Middle frontal gyrus (tissue), 1 donor: ENCODE measurements around the gene CLEC7A.

Experiments
- DNase-seq: peaks from one replicate; pipeline ENCODE4 v3.0.0-alpha.2; 2015; ENCODE audit warnings: low spot score; ENCODE audit errors: extremely low spot score

The CLEC7A gene

DNA sequence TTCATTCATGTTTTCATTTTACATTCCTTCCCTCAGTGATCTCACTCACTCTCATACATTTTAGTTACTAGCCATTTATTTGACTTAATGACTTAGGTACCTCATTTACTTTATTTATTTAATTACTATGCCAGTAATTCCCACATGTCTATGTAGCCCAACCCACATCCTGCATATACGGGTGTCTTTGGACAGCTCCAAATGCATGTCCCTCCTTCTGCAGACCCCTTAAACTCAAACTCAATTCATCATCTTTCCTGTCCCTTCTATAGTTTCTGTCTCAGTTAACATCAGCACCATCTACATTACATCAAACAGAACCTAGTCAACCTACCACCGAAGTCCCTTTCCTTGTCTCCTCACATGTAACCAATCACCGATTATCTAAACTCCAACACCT, 34.0 kb downstream of the CLEC7A start:
- no peak for DNase-seq

DNA sequence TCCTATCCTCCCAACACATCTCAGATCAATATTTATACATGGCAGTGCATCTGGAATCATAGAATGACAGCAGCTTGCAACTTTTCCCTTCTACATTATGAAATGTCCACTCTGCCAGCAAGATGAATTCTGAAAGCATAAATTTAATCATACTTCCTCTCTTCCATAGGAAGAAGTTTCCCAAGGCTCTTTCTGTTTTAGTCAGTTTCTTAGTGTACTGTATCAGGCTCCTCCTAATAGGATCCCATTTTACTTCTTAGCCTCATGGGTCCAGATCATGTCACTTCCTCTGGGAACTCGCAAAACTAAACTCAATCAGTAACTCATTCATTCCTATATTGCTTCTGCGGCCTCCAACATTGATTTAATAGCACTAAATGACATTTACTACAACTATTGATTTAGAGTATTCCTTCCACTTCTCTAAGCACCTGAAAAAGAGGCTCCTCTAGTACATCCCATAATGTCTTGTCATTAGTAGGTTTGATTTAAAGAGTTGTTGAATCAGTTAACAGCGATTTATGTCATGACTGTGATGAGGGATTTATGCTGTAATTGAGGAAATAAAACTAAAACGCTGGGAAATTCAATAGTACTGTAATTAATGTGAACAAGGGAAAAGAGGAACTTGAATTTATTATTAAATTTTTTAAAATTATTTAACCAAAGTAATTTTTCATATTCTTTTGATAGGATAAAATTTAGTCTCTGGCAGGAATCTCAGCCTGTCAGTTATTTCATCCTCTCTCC, 35.2 kb downstream of the CLEC7A start:
- no peak for DNase-seq

DNA sequence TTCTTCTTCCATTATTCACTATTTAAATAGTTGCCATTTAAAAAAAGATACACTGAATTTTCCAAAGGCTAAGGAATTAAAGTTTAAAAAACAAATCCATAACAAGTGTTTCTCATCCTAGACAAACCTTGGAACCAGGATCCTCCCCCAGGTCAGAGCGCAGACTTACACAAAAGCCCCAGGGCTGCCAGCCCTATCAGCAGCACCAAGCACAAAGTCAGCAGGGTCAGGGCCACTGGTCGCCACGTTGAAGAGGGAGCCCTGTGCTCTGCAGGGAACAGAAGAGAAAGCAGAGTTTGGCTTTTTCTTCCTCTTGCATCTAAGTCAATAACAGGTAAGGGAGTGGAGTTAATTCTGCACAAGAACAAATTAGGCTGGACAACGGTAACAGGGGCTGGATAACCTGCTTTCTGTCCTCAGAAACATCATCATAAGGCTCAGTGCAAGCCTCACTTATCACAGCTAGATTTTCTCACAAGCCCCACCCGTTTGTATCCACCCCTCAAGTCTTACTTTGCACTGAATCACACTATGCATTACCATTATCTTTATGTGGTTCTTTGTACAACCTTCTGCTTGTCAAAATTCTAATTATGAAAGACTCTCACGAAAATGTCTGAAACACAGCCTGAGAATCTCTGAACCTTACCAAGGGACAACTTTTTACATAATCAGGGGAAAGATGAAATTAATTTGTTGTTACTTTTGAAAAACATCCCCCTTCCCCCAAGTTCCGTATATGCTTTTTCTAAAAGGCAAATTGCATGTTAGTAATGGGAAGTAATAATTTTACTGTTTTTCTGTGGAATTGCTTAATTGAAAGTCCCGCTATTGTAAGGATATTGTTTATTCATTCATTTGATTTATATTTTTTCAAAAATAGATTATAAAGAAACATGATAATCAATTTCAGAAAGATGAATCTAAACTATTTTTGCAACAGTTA, 40.8 kb downstream of the CLEC7A start:
- DNase-seq: no peak

DNA sequence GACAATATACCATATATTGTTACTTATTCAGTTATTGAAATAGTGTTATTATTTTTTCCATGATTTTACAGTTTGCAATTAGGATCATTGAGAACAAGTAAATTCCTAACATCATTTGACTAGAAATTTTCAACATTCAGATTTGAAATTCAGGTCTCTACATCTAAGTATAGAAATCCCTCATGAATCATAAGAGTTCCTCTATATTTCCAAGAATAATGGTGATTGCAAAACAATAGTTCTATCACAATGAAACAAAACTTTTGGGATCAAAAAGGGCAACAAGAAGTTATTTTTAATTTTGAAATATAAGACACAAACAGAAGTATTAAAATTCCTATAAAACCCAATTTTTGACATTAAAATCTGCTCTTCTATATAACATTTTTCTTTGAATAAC, 42.0 kb downstream of the CLEC7A start:
- no peak for DNase-seq

DNA sequence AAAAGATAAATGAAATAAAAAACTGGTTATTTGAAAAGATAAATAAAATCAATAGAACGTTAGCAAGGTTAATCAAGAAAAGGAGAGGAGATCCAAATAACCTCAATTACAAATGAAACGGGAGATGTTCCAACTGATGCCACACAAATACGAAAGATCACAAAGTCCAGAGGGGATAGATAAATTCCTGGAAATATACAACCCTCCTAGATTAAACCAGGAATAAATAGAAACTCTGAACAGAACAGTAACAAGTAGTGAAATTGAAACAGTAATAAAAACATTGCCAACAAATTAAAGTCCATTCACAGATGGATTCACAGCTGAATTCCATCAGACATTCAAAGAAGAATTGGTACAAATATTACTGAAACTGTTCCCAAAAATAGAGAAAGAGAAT, 43.6 kb downstream of the CLEC7A start:
- DNase-seq: no peak

DNA sequence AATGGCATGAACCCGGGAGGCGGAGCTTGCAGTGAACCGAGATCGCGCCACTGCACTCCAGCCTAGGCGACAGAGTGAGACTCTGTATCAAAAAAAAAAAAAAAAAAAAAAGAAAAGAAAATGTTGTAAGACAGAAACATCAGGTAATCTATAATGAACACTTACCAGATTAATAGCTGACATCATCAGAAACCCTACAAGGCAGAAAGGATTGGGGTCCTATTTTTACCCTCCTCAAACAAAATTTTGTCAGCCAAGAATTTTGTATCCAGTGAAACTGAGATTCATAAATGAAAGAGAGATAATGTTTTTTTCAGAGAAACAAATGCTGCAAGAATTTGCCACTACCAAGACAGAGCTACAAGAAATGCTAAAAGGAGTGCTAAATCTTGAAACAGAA, 45.3 kb downstream of the CLEC7A start:
- DNase-seq: no peak

DNA sequence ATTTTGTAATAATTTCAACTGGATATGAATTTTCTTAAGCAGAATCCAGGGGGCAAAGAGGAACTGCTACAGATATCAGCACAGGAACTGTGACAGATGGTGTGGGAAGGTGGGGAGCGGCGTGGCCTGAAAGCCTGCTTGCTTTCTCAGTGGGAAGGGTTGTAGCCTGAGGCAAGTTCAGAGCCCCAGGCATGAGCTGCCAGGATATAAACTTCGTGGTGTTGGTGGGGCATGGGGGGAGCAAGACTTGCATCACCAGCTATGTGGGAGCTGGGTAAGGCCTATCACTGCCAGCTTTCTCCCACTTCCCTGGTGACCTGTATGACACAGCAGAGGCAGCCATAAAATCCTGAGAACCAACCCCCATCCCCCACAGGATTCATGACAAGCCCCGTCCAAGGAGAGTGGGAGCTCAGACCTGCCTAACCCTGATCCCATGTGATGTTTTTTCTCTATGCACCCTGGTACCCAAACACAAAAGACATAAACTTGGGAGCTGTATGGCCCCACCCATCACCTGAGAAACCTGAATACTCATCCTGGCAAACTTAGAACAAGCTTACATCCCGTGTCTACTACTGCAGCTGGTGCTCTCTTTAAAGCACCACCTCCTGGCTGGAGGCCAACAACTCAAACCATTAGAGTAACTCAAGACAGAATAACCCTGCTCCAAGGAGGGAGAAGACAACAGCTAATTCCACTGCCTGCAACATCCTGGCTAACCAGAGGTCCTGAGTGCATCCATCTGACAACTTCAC, 47.7 kb downstream of the CLEC7A start:
- DNase-seq: no peak

DNA sequence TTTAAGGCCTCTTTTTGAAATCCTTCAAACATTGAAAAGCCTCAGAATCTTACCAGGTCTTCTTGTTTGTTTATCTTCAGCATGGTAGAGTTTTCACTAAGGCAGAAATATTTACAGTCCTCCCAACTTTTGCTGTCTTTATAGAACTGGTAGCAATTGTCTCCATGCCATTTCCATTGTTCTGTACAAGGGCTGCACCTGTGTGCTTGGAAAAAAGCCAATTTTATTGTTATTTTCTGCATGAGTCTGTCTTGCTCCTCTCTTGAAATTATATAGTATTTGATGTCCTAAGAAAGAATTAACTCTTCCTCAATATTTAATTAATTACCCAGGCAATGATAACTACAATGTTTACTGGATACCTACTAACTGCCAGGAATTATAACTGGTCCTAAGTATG, 54.5 kb downstream of the CLEC7A start:
- DNase-seq: no peak

DNA sequence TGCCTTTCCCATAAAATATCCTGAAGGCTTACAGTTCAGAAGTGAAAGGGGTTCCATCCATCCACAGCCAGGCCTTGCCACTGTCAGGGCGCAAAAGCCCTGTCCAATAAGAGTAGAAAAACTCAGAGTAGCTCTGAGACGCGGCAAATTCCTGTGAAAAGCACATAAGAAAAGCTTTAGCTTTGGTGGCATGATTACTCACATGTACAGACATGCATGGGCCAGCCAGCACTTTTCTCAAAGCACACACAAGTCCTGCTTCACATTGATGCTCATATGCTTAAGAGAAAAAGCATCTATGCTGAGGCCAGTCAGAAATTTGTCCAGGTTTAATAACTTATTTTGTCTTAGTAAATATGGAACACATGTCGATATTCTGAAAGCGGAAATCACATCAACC, 56.7 kb downstream of the CLEC7A start:
- no peak for DNase-seq

DNA sequence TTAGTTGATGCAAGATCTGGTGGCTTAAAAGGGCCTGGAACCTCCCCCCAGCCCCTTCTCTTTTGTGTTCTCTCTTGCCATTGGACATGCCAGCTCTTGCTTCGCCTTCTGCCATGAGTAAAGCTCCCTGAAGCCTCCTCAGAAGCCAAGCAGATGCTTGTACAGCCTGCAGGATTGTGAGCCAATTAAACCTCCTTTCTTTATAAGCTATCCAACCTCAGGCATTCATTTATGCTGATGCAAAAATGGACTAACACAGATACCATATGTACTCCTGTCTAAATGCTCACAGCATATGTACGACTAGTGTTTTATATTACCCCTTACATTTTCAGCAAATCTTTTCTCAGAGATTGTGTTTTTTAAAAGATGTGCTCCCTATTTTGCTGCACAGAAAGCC, 57.9 kb downstream of the CLEC7A start:
- DNase-seq: no peak

DNA sequence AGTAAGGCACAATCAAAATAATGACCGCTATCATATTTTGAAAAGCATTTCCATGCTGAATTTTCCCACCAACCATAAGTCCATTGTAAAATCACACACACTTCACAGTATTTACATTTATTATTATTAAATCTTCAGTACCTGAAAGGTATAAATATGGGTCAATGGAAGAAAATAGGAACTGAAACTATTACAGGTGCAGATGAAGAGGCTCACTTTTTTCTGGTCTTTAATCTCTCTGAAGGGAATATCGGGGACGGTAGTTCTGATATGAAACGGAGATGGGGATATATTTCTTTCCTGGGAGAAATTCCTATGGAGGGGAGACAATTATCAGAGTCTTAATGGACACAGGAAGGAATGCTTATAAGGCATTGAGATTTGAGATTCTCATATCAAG, 59.6 kb downstream of the CLEC7A start:
- DNase-seq: no peak

DNA sequence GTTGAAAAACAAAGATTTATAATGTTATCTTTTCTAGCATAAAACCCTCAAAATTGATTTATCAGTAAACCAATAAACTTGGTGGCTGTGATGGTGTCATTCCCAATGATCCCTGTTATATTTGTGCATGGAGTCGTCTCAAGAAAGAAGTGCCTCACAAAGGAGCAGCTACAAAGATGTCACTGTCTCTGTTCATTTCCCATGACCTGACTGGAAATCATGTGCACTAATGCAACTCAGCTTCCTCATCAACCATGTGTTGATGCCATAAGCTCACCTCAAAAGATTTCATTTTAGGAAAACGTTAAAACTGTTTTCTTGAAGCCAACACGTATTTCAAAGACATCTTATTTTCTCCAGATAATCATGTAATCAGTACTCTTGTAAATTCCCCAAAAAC, 60.0 kb downstream of the CLEC7A start:
- no peak for DNase-seq

DNA sequence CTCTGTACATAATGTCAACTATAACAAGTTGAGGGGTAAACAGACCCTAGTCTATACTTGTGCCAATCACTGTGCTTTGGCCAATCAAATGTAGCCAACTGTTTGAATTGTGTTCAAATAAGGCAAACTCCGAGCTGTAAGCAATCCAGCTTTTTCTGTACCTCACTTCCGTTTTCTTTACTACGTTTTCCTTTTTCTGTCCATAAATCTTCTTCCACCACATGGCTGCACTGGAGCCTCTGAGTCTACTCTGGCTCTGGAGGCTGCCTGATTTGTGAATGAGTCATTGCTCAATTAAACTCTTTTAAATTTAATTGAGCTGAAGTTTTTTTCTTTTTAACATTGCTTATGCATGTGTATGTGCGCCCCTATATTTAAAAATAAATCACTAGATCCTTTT, 60.9 kb downstream of the CLEC7A start:
- no peak for DNase-seq

DNA sequence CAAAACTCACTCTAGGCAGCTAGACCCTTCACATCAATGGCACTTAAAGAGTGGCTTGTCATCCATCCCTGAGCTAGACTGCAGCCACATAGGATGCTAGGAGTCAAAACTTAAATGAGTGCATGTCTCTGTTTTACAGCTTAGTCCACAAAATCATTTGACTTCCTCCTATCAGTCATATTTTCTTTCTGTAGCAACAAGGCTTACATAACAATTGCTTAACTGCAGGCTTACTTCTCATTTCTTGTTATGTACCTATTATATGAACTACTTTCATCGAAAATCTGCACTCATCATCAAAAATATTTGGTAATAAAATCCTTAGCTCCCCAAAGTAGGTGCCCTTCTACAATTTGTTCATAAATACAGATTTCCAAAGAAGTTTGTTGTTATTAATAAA, 61.4 kb downstream of the CLEC7A start:
- no peak for DNase-seq

DNA sequence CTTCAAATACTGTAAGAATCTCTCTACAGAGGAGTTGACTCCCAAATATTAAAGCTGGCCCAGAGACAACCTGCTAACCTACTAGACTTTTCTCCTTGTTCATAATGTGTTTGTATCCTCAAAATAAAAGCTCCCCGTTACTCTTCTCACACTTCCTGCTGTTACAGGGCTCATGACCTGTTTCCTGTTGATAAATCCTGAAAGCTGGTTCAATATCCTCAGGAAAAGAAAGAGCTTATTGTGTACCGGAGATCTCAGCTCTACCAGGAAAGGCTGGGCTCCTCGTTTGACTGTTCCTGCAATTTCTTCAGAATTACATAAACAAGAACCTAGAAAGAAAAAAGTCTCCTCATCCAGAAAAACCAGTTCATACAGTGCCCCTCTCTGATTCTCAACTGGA, 62.1 kb downstream of the CLEC7A start:
- DNase-seq: no peak

DNA sequence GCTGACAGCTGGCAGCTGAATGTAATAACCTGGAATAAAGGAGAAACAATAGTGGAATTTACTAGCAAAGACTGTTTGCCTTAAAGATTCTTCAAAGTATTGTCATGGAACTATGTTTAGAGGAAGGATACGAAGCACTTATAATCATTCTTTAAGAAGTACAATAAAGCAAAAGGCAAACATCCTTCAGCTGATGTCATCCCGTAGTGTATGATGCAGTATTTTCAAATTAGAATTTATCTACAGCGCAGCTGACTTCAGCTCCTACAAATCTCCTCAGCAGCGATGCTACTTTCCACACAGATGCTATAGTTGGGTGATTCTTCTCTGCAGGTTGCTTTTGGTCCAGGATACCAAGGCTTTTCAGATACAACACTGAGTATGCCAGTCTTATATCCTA, 62.7 kb downstream of the CLEC7A start:
- DNase-seq: no peak
